Stimulated activated CD4-positive, alpha-beta T cell treated with anti-CD3 and anti-CD28 coated beads, Interleukin-4, amount 100 ng/mL, for 1 hour (primary cell): Measurements from ENCODE around the gene RBM20.

ENCODE experiments used
- DNase-seq: peaks from one replicate; pipeline ENCODE4 v3.0.0-alpha.2; 2020

Gene RBM20

GRCh38 chr10:110818311-110819256 lies 174.4 kb downstream of the RBM20 start:
- DNase-seq = no peak

GRCh38 chr10:110820321-110820814 lies 176.2 kb downstream of the RBM20 start:
- no peak for DNase-seq

- no peak for DNase-seq
Measured at GRCh38 chr10:110821508-110821907, 177.4 kb downstream of the RBM20 start.

- no peak for DNase-seq
Measured at GRCh38 chr10:110822035-110822711, 178.0 kb downstream of the RBM20 start.

- DNase-seq = no peak
Measured at GRCh38 chr10:110822712-110823311, 178.7 kb downstream of the RBM20 start.

GRCh38 chr10:110824152-110824441 lies 180.0 kb downstream of the RBM20 start:
- no peak for DNase-seq

- DNase-seq = no peak
Measured at GRCh38 chr10:110824660-110825059, 180.5 kb downstream of the RBM20 start.

- DNase-seq = no peak
Measured at GRCh38 chr10:110825508-110825907, 181.4 kb downstream of the RBM20 start.

GRCh38 chr10:110827410-110827809 lies 183.3 kb downstream of the RBM20 start:
- DNase-seq = no peak

GRCh38 chr10:110827875-110828274 lies 183.7 kb downstream of the RBM20 start:
- no peak for DNase-seq

- DNase-seq = no peak
Measured at GRCh38 chr10:110828525-110828924, 184.4 kb downstream of the RBM20 start.

GRCh38 chr10:110829721-110830410 lies 185.7 kb downstream of the RBM20 start:
- no peak for DNase-seq

- DNase-seq = no peak
Measured at GRCh38 chr10:110833234-110833940, 189.3 kb downstream of the RBM20 start.

- no peak for DNase-seq
Measured at GRCh38 chr10:110833941-110834628, 189.9 kb downstream of the RBM20 start.

- no peak for DNase-seq
Measured at GRCh38 chr10:110834629-110835301, 190.6 kb downstream of the RBM20 start.

- no peak for DNase-seq
Measured at GRCh38 chr10:110835841-110836240, 191.7 kb downstream of the RBM20 start.

GRCh38 chr10:110836706-110837105 lies 192.6 kb downstream of the RBM20 start:
- no peak for DNase-seq

GRCh38 chr10:110837418-110838171 lies 193.5 kb downstream of the RBM20 start:
- no peak for DNase-seq

- DNase-seq = no peak
Measured at GRCh38 chr10:110840225-110840922, 196.2 kb downstream of the RBM20 start.

GRCh38 chr10:110840923-110841428 lies 196.8 kb downstream of the RBM20 start:
- DNase-seq = no peak
